Central memory CD8-positive, alpha-beta T cell (primary cell): ENCODE measurements around the gene RSRC1.
"Not testable (repeated sequence)": the region's sequence is repeated elsewhere in the genome, so short reads cannot be mapped to it uniquely, and the experiment has no call there.

Experiments
- ATAC-seq: fragments of 150-1000 bp; cut with Tn5 transposase; replicated peaks from 2 replicates; pipeline ENCODE4 v1.10.0; 2022; ENCODE audit warnings: mild to moderate bottlenecking, moderate FRiP score, moderate number of reproducible peaks; ENCODE audit not compliant: poor library complexity, severe bottlenecking; ENCODE audit errors: extremely low read depth
- DNase-seq, 2 donors: peaks; one replicate each; pipeline ENCODE4 v3.0.0; 2021; ENCODE audit warnings: low spot score in 2 of 2
- H3K27ac Mint-ChIP-seq: one replicate; pipeline ENCODE4 v1.8.0; 2022; ENCODE audit warnings: low read depth, mild to moderate bottlenecking, moderate library complexity, mixed read lengths
- H3K27me3 Mint-ChIP-seq: one replicate; pipeline ENCODE4 v1.8.0; 2022; ENCODE audit warnings: mixed read lengths
- H3K36me3 Mint-ChIP-seq: one replicate; pipeline ENCODE4 v1.8.0; 2022; ENCODE audit warnings: mild to moderate bottlenecking, moderate library complexity, mixed read lengths; ENCODE audit not compliant: insufficient read depth
- H3K4me1 Mint-ChIP-seq: one replicate; pipeline ENCODE4 v1.8.0; 2022; ENCODE audit warnings: mixed read lengths
- H3K4me3 Mint-ChIP-seq: one replicate; pipeline ENCODE4 v1.8.0; 2022; ENCODE audit warnings: mild to moderate bottlenecking, moderate library complexity, mixed read lengths
- H3K9me3 Mint-ChIP-seq: one replicate; pipeline ENCODE4 v1.8.0; 2022; ENCODE audit warnings: mixed read lengths

RSRC1 gene

DNA sequence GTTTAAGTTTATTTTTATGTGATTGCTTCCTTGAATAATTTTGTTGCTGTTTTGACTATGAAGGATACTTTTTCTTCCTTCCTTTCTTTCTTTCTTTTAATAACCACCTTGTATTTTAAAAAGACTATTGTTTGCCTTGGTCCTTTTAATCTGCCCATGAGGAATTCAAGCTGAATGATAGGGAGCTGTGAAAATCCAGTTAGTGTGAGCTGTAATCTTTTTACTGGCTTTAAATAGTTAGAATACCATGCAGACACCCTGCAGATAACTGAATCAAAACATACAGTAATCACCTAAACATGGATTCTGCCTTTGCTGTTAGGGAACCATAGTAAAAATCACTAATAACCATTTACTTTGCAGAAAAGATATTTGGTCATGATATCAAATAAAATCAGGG is 110.7 kb downstream of the RSRC1 start:
- H3K4me1 Mint-ChIP-seq = peaks cover 10% of the 10 kb centered on the region
- peaks cover 2% of the 10 kb centered on the region for H3K36me3 Mint-ChIP-seq
- no peaks in the 10 kb centered on the region for H3K9me3 Mint-ChIP-seq
- no peak overlapping the region for H3K27ac Mint-ChIP-seq
- ATAC-seq = no peak
- H3K27me3 Mint-ChIP-seq = no peaks in the 10 kb centered on the region
- no peak overlapping the region for H3K4me3 Mint-ChIP-seq
- DNase-seq = no peak

GRCh38 chr3:158221426-158221825 is 111.5 kb downstream of the RSRC1 start:
- Mint-ChIP-seq H3K36me3 (peaks cover 2% of the 10 kb centered on the region), H3K9me3 (no peaks in the 10 kb centered on the region), H3K4me3 (no peak overlapping the region), H3K27me3 (no peaks in the 10 kb centered on the region), H3K27ac (no peak overlapping the region), H3K4me1 (peaks cover 10% of the 10 kb centered on the region)
- DNase-seq (no peak), ATAC-seq (no peak)

- DNase-seq (no peak), ATAC-seq (no peak)
- H3K4me1 Mint-ChIP-seq = peaks cover 10% of the 10 kb centered on the region
- H3K9me3 Mint-ChIP-seq = no peaks in the 10 kb centered on the region
- H3K36me3 Mint-ChIP-seq = peaks cover 2% of the 10 kb centered on the region
- no peaks in the 10 kb centered on the region for H3K27me3 Mint-ChIP-seq
- no peak overlapping the region for H3K4me3 Mint-ChIP-seq
- no peak overlapping the region for H3K27ac Mint-ChIP-seq
Measured at GRCh38 chr3:158226429-158226828, 116.5 kb downstream of the RSRC1 start.

GRCh38 chr3:158228942-158229341 is 119.1 kb downstream of the RSRC1 start:
- DNase-seq, H3K4me1 Mint-ChIP-seq, H3K4me3 Mint-ChIP-seq, ATAC-seq, H3K36me3 Mint-ChIP-seq, H3K9me3 Mint-ChIP-seq, H3K27me3 Mint-ChIP-seq, H3K27ac Mint-ChIP-seq: not testable (repeated sequence)

- Mint-ChIP-seq H3K36me3 (no peaks in the 10 kb centered on the region), H3K9me3 (no peaks in the 10 kb centered on the region), H3K27ac (no peak overlapping the region), H3K4me3 (no peak overlapping the region), H3K4me1 (no peaks in the 10 kb centered on the region), H3K27me3 (no peaks in the 10 kb centered on the region)
- DNase-seq (no peak), ATAC-seq (no peak)
Measured at GRCh38 chr3:158233791-158234190, 123.9 kb downstream of the RSRC1 start.

DNA sequence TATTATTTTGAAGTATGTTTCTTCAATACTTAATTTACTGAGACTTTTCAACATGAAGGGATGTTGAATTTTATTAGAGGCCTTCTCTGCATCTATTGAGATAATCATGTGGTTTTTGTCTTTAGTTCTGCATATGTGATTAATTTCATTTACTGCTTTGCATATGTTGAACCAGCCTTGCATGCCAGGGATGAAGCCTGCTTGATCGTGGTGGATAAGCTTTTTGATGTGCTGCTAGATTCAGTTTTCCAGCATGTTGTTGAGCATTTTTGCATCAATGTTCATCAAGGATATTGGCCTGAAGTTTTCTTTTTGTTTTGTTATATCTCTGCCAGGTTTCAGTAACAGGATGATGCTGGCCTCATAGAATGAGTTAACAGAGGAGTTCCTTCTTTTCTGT is 134.4 kb downstream of the RSRC1 start:
- no peak for ATAC-seq
- H3K27me3 Mint-ChIP-seq = no peaks in the 10 kb centered on the region
- no peak overlapping the region for H3K4me3 Mint-ChIP-seq
- no peak overlapping the region for H3K27ac Mint-ChIP-seq
- peaks cover 17% of the 10 kb centered on the region for H3K9me3 Mint-ChIP-seq
- no peak for DNase-seq
- peaks cover 43% of the 10 kb centered on the region for H3K4me1 Mint-ChIP-seq
- peaks cover 4% of the 10 kb centered on the region for H3K36me3 Mint-ChIP-seq

DNA sequence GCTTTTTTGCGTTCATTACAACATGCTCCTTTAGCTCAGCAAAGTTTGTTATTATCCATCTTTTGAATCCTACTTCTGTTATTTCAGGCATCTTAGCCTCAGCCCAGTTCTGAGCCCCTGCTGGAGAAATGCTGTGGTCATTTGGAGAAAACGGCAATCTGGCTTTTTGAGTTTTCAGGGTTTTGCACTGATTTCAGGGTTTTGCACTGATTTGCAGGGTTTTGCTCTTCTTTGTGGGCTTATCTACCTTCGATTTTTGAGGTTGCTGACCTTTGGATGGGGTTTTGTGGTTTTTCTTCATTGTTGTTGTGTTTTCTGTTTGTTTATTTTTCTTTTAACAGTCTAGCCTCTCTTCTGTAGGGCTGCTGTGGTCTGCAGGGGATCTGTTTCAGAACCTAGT is 137.4 kb downstream of the RSRC1 start:
- Mint-ChIP-seq H3K36me3 (peaks cover 4% of the 10 kb centered on the region), H3K9me3 (peaks cover 17% of the 10 kb centered on the region), H3K27ac (no peak overlapping the region), H3K27me3 (no peaks in the 10 kb centered on the region), H3K4me1 (peaks cover 49% of the 10 kb centered on the region), H3K4me3 (no peak overlapping the region)
- DNase-seq (no peak), ATAC-seq (no peak)

DNA sequence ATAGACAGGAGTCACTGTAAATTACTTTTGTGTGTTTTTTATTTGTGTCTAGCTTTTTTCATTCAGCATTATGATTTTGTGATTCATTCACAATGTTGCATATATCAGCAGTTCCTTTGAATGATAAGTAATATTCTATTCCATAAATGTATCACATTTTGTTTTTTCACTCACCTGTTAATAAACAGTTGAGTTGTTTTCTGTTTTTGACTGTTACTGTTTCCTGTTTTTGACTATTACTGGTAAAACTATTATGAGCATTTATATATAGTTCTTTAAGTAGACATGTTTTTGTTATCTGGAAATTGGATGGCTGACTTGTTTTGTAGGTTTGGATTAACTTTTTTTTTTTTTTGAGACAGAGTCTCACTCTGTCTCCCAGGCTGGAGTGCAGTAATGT is 138.4 kb downstream of the RSRC1 start:
- peaks cover 6% of the 10 kb centered on the region for H3K36me3 Mint-ChIP-seq
- no peak for DNase-seq
- no peaks in the 10 kb centered on the region for H3K27me3 Mint-ChIP-seq
- peaks cover 50% of the 10 kb centered on the region for H3K4me1 Mint-ChIP-seq
- no peak for ATAC-seq
- H3K27ac Mint-ChIP-seq = no peak overlapping the region
- H3K9me3 Mint-ChIP-seq = peaks cover 18% of the 10 kb centered on the region
- H3K4me3 Mint-ChIP-seq = no peak overlapping the region

- no peaks in the 10 kb centered on the region for H3K27me3 Mint-ChIP-seq
- no peak for DNase-seq
Measured at GRCh38 chr3:158249183-158249582, 139.3 kb downstream of the RSRC1 start.

DNA sequence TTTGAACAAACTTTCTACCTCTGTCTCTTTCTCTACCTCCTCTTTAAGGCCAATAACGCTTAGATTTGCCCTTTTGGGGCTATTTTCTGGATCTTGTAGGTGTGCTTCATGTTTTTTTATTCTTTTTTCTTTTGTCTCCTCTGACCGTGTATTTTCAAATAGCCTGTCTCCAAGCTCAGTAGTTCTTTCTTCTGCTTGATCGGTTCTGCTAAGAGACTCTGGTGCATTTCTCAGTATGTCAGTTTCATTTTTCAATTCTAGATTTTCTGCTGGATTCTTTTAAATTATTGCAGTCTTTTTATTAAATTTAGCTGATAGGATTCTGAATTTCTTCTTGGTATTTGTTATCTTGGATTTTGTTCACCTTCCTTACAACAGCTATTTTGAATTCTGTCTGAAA is 148.7 kb downstream of the RSRC1 start:
- peaks cover 4% of the 10 kb centered on the region for H3K9me3 Mint-ChIP-seq
- ATAC-seq = no peak
- peaks cover 4% of the 10 kb centered on the region for H3K36me3 Mint-ChIP-seq
- peaks cover 36% of the 10 kb centered on the region for H3K4me1 Mint-ChIP-seq
- H3K27ac Mint-ChIP-seq = no peak overlapping the region
- H3K27me3 Mint-ChIP-seq = no peaks in the 10 kb centered on the region
- H3K4me3 Mint-ChIP-seq = no peak overlapping the region
- no peak for DNase-seq

More at GRCh38 chr3:158249183-158249582, 139.3 kb downstream of the RSRC1 start:
- no peak overlapping the region for H3K4me3 Mint-ChIP-seq
- no peak overlapping the region for H3K27ac Mint-ChIP-seq
- H3K36me3 Mint-ChIP-seq = peaks cover 6% of the 10 kb centered on the region
- peaks cover 19% of the 10 kb centered on the region for H3K9me3 Mint-ChIP-seq
- peaks cover 51% of the 10 kb centered on the region for H3K4me1 Mint-ChIP-seq
- ATAC-seq = no peak

- ATAC-seq (no peak), DNase-seq (no peak)
- peaks cover 4% of the 10 kb centered on the region for H3K9me3 Mint-ChIP-seq
- H3K4me1 Mint-ChIP-seq = peaks cover 36% of the 10 kb centered on the region
- H3K36me3 Mint-ChIP-seq = peaks cover 4% of the 10 kb centered on the region
- no peak overlapping the region for H3K27ac Mint-ChIP-seq
- H3K27me3 Mint-ChIP-seq = no peaks in the 10 kb centered on the region
- no peak overlapping the region for H3K4me3 Mint-ChIP-seq
Measured at GRCh38 chr3:158260392-158260791, 150.5 kb downstream of the RSRC1 start.

GRCh38 chr3:158261371-158261991 is 151.6 kb downstream of the RSRC1 start:
- H3K4me3 Mint-ChIP-seq = no peak overlapping the region
- peaks cover 32% of the 10 kb centered on the region for H3K4me1 Mint-ChIP-seq
- no peak overlapping the region for H3K27ac Mint-ChIP-seq
- no peaks in the 10 kb centered on the region for H3K27me3 Mint-ChIP-seq
- DNase-seq = no peak
- H3K36me3 Mint-ChIP-seq = peaks cover 4% of the 10 kb centered on the region
- ATAC-seq = no peak
- H3K9me3 Mint-ChIP-seq = peaks cover 5% of the 10 kb centered on the region

DNA sequence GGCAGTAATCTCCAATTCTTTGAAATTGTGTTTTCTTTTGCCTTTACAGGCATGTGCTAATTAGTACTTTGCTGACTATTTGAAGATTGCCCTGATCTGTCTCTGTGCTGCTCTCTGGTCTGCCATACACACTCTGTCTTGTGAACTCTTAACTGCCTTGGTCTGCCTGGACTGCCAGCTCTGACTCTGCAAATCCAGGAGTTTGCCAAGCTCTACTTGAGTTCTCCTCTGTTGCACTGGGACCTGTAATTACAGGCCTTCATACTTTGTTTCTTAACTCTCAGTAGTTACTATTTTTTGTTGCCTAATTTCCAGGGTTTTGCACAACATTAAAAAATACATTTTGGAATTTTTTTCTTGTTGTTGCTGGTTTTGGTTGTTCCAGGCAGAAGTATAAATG is 155.0 kb downstream of the RSRC1 start:
- peaks cover 3% of the 10 kb centered on the region for H3K36me3 Mint-ChIP-seq
- DNase-seq (no peak), ATAC-seq (no peak)
- H3K4me1 Mint-ChIP-seq = peaks cover 9% of the 10 kb centered on the region
- peaks cover 9% of the 10 kb centered on the region for H3K9me3 Mint-ChIP-seq
- H3K4me3 Mint-ChIP-seq = no peak overlapping the region
- no peak overlapping the region for H3K27ac Mint-ChIP-seq
- no peaks in the 10 kb centered on the region for H3K27me3 Mint-ChIP-seq
